Renal cortex interstitium (tissue), 11 donors: ENCODE data around the gene CRIM1. TPM values are rescaled to one million over a fixed set of nuclear protein-coding genes. Genes with fewer than 3 reads are reported as not detected.
A peak's percentile ranks its signal among the peaks of the same experiment; 100 is the strongest.

Experiments
- DNase-seq, 11 donors: peaks; one replicate each; pipeline ENCODE4 v3.0.0-alpha.2; 2013; ENCODE audit warnings: low read depth in 9 of 11, low spot score in 4 of 11; ENCODE audit errors: extremely low read depth in 1 of 11
- polyA plus RNA-seq, 3 donors: library from polyadenylated mRNA; unstranded; fragments of 120-200 nt; gene quantifications; one replicate each; pipeline ENCODE4 v1.2.1, GENCODE V29; 2013; ENCODE audit not compliant: insufficient read length in 3 of 3

Gene CRIM1
- polyA plus RNA-seq, 3 donors, result 79.7 to 98.8 (median 84.7) TPM

DNA sequence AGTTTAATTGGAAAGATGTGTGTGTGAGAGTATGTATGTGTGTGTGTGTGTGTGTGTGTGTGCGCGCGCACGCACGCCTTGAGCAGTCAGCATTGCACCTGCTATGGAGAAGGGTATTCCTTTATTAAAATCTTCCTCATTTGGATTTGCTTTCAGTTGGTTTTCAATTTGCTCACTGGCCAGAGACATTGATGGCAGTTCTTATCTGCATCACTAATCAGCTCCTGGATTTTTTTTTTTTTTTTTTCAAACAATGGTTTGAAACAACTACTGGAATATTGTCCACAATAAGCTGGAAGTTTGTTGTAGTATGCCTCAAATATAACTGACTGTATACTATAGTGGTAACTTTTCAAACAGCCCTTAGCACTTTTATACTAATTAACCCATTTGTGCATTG is 194.4 kb downstream of the CRIM1 start:
- no peak for DNase-seq

DNA sequence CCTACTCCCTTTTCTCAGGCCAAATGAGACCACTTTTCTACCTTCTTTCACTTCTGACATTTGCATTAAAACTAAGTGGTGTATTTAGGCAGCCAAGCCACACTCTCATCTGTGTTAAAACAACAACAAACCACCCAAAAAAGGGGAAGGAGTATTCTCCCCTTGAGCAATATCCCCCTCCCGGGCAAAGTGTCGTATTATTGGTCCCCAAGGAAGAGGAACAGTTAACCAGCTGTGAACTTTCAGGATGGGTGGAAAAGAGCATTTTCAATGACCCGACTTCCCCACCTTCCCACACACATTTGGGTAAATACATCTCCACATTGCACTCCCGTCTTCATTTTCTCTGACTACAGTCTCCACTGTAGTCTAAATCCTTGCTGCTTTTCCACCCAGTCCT is 198.1 kb downstream of the CRIM1 start:
- no peak for DNase-seq

DNA sequence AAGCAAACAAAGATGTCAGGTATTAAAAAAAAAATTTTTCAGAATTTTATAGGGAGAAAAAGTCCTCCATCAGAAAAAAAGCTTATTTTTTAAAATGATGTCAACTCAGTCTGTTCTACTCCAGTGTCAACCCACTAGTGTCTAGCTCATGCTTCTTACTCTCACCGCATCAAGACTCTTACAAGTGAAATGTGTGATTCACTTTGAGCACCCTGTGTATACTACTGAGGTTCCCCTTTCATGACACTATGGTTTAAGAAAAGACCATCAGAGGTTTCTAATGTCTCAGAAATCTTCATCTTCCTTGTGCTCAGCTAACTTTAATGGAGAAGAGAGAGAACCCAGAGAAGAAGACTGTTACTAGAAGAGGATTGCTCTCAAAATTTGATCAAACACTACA is 199.0 kb downstream of the CRIM1 start:
- no peak for DNase-seq

DNA sequence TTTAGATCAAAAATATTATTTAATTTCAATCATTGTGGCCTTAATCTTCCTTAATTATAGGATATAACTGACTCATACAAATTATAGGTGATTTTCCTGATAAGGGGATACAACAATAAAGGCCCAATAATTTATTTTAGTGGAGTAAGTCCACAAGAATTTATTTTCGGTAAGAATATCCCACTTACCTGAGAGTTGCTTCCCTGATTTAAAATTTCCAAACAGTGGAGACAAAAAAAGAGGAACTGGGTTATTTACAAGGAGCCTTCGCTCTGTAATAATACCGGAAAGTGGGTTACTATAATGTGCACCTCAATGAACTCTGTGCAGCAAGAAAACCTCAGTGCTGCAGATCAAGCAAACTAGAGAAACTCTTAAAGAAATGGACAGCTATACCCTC is 200.2 kb downstream of the CRIM1 start:
- no peak for DNase-seq

DNA sequence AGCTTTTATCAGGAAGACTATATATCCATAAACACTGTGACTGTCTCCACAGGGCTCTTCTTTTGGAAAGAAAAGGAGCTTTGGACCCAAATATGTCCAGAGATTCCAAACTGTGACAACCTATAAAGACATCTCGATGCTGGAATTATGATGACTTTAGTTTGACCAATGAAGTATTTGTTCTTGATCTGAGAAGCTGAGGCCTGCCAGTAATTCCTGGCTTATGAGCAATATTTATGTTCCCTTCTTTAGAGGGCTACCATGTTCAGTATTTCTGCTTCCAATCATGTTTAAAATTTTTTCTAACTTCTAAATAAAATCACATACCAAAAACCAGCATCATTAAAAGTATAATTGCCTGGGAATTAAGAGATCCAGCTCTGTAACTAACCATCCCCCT is 201.3 kb downstream of the CRIM1 start:
- no peak for DNase-seq

DNA sequence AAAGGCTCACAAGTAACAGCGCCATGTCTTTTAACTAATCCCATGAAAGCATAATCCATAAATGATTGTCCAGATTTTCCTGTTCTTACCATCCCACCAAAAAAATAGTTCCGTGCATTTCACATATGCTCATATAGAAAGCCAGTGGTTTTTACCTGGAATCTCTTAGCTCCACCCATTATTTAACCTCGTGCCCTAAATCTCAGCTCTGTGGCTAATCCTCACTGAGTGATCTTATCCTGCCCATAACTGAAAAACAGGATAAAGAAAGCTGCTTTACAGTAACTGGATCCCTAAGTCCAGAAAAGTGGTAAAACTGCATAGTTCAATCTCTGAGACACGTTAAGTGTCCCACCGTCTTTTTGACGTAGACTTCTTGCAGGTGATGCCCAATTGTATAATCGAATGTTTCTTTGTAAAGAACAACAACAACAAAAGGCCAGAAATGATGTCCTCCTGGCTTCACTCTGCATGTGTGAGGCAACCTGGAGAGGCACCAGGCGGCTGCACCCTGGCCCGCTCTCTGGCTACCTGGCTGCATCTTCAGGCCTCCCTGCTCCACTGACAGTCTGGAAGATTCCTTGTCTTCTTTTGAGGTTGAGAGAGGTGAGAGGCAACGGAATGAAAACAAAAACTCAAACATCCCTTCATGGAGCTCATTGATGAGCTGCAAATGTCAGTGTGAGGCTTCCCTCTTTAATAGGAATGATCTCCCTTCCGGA is 203.8 kb downstream of the CRIM1 start:
- no peak for DNase-seq

DNA sequence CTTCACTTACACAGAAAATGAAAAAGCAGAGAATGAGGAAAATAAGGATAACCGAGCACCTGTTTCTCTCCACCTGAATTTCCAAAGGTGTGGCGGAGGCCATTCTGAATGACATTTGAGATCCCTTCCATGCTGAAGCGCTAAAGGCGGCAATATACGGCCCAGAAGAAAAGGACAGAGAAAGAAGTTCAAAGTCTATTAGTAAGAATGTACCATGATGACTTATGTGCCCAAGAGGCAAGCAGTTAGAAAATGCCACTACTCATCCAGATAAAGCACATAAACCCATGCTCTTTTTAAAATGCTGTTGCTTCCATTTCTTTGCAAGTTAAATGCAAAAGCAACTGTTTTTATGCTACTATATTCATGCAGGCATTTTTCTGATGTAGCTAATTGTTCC is 205.1 kb downstream of the CRIM1 start:
- no peak for DNase-seq

DNA sequence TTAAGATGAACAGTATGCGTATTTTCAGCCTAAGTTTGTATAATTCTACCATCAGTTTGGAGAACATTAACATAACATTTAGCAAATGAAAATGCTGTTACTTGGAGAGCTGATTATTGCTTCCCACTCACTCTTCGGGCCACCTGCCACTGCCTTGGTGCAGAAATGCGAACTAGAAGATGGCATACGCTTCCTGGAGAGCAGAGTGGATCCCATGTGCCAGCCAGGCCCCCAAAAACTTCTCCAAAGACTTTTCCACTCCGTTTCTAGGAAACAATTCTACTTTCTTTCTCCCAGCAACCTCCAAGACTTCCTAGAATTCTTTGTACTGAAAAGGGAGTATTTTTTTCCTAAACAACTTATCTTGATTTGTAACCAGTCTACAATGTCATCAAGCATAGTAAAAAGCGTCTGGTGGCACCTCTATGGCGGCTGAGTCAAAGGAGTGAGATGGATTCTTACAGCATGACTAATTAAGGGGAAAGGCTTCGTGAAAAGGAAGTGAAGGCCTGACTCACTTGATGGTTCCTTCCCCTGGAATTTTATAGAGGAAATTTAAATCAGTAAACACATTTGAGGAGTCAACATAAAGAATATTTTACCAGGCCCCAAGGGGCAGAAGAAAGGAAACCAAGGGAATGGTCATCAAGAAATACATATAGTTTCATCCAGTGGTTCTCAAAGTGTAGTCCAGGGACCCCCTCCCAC is 205.8 kb downstream of the CRIM1 start:
- DNase-seq, result peak in 4 of 11 donors; percentile 13 to 29 (median 22)

DNA sequence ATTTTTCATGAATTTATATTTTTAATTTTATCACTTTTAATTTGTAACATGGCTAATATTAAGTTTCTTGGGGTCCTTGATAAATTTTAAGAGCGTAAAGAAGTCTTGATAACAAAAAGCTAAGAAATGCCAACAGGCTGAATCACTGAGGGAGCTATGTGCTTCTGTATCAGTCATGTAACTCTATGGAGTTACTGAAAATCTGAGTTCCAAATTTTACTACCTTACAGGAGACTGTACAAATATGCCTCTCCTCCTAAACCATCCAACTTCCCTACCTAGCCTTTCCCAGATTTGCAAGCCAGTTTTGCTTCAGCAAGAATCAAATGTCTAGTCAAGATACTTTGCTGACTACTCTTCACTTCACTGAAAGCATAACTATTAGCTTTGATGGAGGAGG is 206.7 kb downstream of the CRIM1 start:
- DNase-seq, result no peak

DNA sequence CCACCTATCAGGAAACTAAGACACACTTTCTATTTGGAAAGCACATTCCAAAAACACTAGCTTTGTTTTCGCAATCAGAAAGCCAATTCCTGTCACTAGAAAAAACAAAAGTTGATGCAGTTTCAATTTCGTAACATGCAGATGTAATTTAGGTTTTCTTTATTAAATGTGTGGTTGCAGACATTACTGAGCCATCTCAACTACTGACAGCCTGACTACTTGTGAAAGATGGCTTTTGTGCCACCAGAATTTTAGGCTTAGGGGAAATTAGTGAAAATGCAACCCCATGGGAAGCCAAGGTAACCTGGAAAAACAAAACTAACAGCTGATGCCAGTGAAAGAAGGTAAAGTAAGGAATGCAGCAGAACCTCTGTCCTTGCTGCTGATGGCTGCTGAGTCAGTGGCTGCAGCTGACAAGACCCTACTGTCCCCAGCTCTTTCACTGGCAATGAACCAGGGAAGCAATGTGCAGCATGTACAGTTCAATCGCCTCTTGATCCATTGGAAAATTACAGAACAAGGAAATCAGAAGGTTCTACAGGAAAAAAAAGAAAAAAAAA is 207.5 kb downstream of the CRIM1 start:
- DNase-seq, result no peak

DNA sequence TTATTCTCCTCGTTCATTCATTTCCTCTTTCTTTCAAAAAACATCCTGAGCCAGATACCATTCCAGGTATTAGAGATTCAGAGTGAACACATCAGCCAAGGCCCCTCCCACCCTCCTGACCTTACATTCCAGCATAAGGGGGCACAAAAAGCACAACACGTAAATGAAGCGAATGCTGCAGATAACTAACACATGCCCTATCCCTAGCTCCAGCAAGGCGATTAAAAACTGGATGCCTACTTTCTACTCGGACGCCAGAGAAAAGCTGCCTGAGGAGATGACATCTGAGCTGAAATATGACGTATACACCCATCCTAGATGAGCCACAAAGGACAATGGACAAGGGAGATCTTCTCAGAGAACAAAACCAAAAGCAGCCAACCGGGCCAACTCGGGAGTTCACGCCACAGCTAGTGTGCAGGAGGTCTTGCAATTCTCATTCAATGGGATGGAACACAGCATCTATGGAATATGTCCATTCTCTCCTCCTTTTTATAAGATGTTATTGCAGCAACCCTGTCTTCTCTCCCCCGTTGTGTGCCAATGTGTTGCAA is 208.9 kb downstream of the CRIM1 start:
- DNase-seq, result no peak

DNA sequence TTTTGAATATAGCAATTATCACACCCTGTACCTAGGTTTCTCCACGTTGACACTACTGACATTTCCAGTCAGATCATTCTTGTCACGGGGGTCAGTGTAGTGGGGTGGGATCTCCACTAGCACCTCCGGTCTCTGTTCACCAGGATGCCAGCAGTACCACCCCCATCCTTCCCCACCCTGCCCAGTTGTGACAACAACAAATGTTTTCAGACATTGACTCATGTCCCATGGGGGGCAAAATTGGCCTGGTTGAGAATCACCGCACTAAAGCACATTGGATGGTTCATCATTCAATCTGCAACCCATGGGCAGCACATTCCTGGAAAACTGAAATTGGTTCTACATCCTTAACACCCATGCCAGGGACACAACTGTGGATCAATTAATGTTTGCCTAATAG is 210.1 kb downstream of the CRIM1 start:
- DNase-seq, result no peak

DNA sequence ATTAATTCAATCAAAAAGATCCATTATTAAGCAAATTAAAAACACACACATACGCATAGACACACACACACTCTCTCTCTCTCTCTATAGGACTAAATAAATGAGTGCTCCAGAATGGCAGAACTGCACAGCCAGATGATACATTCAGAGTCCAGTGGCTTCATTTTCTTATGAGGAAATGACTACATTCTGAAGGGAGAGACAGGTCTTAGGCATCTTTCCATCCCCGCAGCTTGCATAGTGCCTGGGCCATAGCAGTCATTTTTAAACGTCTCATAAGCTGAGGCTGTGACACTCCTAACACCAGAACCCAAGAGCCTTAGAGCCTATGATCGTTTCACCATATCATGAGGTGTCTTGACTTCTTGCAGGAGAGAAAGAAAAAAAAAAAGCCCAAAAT is 211.3 kb downstream of the CRIM1 start:
- DNase-seq, result no peak

DNA sequence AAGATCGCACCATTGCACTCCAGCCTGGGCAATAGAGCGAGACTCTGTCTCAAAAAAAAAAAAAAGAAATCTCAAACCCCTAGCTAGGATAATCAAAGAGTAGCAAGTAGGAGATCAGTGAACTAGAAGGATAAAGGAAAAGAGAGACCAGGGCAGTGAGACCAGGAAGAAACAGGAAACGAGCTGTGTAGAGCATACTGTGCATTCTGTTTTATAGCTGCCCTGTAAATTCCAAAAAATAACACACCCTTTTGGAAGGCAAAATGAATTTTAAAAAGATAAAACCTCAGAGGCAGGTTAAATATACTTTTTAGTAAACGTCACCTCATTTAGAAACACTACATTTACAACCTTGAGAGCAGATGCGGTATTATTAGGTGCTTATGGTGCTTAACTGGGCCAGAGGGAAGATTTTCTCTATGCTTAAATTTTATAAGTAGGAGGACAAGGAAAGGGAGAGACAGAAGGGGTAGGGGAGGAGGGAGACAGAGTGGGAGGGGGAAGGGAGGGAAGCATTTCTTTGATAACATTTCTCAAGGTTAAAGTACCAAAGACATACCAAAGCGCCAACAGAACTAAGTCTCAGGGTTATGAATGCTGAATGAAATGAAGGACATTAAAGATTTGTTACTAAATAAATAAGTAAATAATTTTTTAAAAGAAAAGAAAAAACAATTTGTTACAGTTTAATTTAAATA is 212.3 kb downstream of the CRIM1 start:
- no peak for DNase-seq

DNA sequence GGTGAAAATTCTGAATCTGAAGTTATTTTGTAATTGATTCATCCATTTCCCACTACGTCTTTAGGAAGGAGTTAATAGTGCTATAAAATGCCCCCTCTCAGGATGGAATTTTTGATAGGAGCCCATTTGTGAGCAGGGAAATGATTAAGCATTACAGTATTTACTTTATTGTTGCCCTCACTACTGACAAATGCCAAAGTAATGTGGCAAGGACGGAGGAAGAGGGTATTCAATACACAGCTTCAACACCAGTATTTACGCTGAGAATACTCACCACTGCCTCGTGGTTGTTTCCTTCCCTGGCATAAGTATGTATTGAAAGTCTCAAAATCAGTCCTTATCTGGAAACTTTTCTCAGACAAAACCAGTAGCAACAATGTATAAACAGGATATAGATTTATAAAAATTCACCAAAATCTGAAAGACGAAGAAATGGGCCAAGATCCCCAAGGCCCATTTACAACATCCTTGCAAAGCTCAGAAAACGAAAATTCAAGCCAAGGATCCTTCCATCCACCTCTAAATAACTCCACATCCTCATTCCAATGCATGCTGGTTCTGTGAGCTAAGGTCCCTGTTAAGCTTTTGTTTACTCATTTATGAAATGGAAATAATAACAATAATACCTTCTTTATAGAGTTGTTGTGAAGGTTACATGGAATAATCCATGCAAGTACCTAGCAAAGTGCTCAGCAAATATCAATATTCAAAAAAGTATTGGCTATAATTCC is 213.1 kb downstream of the CRIM1 start:
- no peak for DNase-seq

DNA sequence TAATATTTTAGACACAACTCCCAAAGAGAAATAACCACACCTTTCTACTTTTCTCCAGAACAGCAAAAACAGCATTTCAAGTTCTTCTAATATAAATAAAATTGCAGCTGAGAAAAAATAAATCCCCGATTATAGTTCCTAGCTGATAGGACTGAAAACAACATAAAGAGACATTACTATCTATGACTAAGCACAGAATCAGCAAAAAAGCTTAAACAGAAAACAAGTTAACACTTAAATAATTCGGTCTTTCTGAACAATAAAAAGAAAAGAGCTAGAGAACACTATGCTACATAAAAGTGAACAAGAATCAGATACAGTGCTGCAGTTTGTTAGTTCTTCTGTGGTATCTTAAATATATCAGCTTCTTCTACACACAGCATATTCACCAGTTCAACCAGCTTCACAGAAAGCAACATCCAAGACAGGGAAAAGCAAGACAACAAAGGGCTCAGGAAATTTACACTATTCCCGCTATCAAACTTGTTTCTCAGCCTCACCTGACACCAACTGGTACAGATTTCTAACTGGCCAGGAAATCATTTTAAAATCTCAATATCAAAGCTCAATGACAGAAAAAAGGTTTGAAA is 213.8 kb downstream of the CRIM1 start:
- DNase-seq, result no peak

DNA sequence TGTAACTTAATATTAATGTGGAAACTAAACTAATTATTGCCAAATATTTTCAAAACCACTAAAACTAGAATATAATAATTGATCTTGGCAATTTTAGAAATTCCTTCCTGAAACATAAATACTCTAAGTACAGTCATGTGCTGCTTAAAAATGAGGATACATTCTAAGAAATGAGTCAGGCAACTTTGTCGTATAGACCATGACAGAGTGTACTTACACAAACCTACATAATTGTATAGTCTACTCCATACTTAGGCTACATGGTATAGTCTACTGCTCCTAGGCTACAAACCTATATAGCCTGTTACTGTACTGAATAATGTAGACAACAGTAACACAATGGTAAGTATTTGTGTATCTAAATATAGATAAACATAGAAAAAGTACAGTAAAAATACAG is 214.8 kb downstream of the CRIM1 start:
- DNase-seq, result no peak

DNA sequence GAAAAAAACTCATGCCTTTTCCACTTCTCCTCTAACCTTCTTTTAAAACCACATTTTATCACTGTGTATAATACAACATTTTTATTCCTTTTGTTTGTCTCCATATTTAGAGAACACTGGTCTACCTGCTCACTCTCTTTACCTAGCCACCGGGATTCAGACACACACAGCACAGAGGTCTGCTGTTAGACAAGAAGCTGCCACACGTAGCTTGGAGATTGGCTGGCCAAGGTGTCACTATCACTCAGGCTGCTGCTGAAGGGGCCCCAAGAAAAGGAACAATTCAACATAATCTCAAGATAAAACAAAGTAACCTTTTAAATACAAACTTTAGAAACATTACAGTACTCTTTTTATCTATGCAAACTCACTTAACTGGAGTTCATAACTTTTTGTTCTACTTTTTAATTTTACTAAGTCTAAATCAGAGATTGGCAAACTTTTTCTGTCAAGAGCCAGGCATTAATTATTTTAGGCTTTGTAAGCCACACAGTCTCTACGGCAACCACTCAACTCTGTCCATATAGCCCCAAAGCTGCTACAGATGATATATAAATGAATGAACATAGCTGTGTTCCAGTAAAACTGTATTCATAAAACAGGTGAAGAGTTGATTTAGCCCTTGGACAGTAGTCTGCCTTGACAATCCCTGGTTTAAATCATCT is 216.6 kb downstream of the CRIM1 start:
- no peak for DNase-seq
